Measurements from ENCODE around the gene RPS2.

The RPS2 gene

GRCh38 chr16:1918351-1919326 is 46.0 kb downstream of the RPS2 start, which contains the start of gene HS3ST6:
Gene HS3ST6, minus strand, starts transcription at chr16:1918415. Its CDS starts 92 bp downstream, at chr16:1918323.
- DNase-seq: no peak

- DNase-seq: no peak
Observed at GRCh38 chr16:1917665-1918350, 46.8 kb downstream of the RPS2 start.

GRCh38 chr16:1917056-1917664 is 47.5 kb downstream of the RPS2 start:
- DNase-seq: no peak

- no peak for DNase-seq
Observed at GRCh38 chr16:1916640-1916990, 48.0 kb downstream of the RPS2 start.

- DNase-seq: no peak
Observed at GRCh38 chr16:1915732-1916639, 48.6 kb downstream of the RPS2 start.

- no peak for DNase-seq
Observed at GRCh38 chr16:1914988-1915387, 49.6 kb downstream of the RPS2 start.

- DNase-seq: no peak
Observed at GRCh38 chr16:1914084-1914608, 50.5 kb downstream of the RPS2 start.

GRCh38 chr16:1913327-1914083 is 51.1 kb downstream of the RPS2 start:
- no peak for DNase-seq

- no peak for DNase-seq
Observed at GRCh38 chr16:1912215-1912543, 52.4 kb downstream of the RPS2 start.
